ENCODE measurements around the gene MLH1.
A peak's percentile ranks its signal among the peaks of the same experiment; 100 is the strongest.
"Not testable (repeated sequence)": the region's sequence is repeated elsewhere in the genome, so short reads cannot be mapped to it uniquely, and the experiment has no call there.

The MLH1 gene

DNA sequence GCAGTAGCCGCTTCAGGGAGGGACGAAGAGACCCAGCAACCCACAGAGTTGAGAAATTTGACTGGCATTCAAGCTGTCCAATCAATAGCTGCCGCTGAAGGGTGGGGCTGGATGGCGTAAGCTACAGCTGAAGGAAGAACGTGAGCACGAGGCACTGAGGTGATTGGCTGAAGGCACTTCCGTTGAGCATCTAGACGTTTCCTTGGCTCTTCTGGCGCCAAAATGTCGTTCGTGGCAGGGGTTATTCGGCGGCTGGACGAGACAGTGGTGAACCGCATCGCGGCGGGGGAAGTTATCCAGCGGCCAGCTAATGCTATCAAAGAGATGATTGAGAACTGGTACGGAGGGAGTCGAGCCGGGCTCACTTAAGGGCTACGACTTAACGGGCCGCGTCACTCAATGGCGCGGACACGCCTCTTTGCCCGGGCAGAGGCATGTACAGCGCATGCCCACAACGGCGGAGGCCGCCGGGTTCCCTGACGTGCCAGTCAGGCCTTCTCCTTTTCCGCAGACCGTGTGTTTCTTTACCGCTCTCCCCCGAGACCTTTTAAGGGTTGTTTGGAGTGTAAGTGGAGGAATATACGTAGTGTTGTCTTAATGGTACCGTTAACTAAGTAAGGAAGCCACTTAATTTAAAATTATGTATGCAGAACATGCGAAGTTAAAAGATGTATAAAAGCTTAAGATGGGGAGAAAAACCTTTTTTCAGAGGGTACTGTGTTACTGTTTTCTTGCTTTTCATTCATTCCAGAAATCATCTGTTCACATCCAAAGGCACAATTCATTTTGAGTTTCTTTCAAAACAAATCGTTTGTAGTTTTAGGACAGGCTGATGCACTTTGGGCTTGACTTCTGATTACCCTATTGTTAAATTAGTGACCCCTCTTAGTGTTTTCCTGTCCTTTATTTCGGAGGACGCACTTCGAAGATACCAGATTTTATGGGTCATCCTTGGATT, at the start of gene MLH1:
Gene MLH1 (plus strand): TSS at position 193 of the 958 bp plus-strand sequence. CDS start 30 bp downstream, at position 223.
- DNase-seq = peak; percentile 96

DNA sequence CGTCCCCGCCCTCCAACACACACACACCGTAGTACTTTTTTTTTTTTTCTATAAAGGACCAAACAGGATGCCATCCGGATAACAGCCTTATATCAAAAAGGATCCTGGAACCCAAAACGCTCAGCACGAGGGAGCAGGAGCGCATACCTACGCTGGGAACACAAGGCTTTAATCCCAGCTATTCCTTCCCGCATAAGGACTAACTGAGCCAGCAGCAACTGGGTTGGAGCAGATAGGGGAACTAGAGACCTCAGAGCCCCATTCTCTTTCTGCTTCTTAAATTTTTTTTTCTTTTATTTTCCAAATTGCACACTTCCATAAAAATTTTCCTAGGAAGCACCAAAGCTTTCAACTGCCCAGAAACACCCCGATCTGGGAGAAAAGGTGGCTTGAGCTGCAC, 49.7 kb upstream of the MLH1 start:
- no peak for DNase-seq

DNA sequence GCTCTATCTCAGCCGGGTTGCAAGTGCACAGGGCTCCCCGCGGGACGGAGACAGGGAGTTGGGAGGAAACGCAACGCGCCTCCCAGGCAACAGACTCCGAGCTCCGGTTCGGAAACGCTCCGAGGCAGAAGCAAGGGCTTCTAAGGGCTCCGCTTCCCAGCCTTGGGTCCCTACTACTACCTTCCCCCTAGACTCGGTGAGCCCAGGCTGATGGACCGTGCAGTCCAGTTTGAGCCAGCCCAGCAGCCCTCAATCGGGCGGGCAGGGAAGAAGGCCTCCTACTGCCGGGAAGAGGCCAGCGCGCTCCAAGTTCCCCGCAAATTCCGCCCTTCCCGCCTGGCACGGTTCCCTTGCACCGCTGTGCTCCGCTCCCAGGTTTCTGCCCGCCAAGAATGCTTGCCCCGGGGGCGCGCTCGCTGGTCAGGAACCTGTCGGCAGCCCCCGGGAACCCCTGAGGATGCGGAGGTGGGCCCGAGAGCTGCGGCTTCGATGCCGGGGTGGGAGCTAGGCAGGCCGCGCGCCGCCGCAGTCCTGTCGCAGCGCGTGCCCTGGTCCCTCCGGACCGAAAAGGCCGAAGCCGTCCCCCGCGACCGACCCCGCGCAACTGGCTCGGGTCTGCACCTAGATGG, 49.2 kb upstream of the MLH1 start:
- peak; percentile 76 for DNase-seq

DNA sequence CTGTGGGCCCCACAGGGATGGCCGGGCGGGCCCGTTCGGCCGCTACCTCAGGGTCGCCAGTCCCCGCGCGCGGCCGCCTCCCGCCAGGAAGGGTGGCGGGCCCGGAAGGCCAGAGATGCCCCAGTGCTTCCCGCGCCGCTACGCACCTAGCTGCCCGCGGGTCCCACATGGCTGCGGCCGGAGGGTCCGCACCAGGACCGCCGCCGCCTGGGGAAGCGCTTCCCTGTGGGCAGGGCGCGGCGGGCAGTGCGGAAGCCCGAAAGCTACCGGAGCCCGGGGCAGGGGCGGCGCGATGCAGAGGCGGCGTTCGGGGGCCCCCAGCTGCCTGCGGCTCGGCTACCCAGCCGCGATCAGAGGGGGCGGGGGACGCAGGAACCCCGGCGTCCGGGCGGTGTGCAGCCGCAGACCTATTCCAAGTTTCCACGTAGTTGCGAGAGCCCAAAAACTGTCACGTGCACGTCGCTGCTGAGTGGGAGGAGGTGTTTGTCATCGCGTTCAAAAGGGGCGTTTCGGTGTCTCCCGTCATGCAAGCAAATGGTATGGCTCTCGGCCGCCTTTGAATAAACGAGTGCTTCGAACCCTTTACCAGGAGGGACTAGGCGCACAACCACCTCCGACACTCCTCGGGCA, 48.6 kb upstream of the MLH1 start, which contains the start of gene TRANK1:
Gene TRANK1 (minus strand): TSS at position 414 of the 630 bp plus-strand sequence. CDS start 245 bp downstream, at position 169.
- DNase-seq = peak; percentile 84

DNA sequence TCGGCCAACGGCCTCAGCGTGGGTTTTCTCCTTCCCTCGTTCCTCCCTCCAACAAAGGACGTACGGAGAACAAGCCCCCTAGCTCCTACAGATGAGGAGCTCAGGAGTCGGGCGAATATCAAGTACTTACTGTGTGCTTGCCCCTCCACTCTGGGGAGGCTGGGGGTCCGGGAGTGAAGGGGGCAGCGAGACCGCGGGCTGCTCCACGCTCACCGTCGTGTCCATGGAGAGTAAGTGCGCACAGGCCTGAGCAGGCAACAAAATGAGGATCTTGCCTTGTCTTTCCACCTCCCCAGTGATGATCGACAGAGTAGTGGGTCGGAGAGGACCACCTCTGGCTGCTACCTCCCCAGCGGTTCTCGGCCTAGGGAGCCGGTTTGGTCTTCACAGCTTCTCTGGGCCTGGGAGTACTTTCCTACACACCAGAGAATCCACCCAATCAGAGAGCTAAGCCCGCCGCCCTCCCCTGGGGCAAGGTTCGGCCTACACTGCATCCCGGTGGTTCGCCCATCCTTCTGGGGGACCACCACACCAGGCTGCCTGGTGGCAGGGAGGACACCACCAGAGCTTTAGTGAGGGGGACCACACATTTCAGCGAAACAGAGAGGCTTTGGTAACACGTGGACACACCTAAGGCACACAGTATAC, 47.9 kb upstream of the MLH1 start:
- DNase-seq = no peak

DNA sequence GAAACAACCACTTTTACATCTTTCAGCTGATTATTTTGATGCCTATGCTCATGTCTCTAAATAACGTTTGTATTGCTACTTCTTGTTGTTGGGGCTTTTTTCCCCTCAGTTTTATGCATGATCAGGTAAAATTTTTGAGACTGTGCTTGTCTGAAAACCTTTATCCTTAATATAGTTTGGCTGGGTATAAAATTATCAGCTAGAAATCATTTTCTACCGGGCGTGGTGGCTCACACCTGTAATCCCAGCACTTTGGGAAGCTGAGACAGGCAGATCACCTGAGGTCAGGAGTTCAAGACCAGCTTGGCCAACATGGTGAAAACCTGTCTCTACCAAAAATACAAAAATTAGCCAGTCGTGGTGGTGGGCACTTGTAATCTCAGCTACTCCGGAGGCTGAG, 45.5 kb upstream of the MLH1 start:
- DNase-seq = not testable (repeated sequence)

DNA sequence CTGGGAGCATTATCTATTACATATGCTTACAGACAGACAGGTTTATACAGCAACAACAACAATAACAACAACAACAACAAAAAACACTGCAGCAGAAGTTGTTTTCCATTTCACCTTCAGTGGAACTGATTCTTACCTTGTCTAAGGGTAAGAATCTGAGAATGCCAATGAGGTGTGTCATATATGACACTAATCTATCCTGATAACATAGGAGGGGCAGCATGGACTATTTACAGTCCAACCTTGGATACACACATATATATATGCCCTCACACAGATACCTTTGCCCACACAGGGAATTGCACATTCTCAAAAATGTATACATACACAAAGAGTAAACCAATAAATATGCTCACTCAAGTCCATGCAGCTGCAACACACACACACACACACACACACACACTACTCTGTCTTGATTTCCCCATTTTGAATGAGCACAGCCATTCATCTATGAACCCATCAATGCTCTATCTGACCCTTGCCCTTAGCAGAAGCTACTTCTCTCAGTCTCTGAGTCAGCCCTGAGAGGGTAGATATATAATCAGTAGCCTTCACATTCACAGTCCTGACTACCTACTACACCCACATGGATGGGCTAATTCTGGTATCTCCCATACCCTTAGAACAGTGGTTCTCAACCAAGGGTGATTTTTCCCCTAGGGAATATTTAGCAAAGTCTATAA, 38.7 kb upstream of the MLH1 start:
- no peak for DNase-seq

DNA sequence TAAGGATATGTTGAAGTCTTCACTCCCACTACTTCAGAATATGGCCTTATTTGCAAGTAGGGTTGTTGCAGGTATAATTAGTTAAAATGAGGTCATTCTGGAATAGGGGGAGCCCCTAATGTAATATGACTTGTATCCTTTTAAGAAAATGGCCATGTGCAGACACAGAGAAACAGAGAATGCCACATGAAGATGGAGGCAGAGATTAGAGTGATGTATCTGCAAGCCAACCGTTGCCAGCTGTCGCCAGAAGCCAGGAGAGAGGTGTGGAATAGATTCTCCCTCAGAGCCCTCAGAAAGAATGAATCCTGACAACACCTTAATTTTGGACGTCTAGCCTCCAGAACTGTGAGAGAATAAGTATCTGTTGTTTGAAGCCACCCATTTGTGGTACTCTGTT, 37.2 kb upstream of the MLH1 start:
- no peak for DNase-seq

DNA sequence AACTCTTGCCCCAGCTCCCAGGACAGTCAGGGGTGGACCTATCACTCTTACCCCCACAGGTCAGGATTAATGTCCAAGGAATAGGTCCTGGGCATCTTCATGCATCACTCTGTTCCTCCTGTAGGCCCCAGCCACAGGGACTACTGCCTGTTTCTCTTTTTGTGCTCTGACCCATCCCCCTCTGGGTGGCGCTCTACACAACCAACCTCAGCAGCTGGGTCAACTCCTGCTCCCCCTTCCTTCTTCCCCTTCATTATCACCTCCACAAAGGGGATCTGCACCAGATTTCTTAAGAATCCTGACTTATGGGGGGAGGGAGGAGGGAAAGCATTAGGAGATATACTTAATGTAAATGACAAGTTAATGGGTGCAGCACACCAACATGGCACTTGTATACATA, 36.3 kb upstream of the MLH1 start:
- no peak for DNase-seq

DNA sequence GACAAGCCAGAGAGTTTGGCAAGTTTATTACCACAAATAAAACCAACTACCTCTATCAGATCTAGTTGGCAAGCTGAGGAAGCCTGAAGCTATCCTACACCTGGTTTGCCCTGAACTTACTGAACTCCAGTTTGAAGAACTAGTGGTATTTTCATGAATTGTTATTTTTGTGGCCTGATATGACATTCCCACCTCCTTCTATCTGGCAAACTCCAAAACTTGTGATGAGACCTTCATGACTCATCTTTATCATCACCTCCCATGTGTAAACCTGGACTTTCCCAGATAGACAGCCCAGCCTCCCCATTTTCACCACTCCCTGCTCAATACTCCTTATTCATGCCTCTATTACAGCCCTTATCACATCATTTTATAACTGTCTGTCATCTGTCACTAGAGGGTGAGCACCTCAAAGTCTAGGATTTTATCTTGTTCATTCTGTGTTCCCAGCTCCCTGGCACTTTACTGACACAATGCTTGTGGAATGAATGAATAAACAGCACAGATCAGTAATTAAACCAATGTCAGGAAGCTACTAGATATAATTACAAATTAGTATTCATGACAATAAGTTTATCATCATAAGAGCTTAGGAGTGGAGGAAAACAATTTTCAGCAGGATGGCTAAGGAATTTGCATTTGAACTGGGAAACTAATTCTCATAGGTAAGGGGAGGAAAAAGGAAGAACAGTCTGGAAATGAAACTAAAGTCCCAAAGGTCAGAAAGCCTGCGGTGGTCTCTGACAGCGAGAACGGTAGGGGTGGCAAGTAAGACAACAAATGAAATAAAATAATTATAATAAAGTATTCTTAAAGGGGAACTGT, 35.2 kb upstream of the MLH1 start:
- no peak for DNase-seq

DNA sequence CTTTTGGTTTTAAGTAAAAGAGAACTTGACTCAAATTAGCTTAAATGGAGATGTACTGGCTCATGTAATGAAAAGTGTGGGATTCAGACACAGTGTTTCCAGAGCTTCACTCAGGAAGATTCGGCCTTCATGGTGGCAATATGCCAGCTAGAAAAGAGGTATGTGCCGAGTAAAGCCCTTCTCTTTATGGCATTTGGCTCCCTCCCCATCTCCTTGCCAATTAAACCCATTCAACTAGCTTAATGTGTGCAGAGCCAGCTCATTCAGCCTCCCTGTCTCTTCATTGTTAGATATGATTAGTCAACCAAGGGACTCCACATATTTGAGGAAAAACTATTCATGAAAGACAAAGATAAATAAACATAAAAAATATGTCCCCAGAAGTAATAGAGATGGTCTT, 33.5 kb upstream of the MLH1 start:
- DNase-seq = no peak

DNA sequence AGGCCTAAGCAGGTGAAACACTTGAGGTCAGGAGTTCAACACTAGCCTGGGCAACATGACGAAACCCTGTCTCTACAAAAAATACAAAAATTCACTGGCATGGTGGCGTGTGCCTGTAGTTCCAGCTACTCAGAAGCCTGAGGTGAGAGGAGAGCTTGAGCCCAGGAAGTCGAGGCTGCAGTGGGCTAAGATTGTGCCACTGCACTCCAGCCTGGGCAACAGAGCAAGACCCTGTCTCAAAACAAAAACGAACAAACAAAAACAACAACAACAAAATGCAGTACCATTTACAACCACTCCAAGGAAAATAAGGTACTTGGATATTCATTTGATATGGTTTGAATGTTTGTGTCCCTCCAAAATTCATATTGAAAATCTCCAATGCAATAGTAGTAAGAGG, 32.8 kb upstream of the MLH1 start:
- no peak for DNase-seq

DNA sequence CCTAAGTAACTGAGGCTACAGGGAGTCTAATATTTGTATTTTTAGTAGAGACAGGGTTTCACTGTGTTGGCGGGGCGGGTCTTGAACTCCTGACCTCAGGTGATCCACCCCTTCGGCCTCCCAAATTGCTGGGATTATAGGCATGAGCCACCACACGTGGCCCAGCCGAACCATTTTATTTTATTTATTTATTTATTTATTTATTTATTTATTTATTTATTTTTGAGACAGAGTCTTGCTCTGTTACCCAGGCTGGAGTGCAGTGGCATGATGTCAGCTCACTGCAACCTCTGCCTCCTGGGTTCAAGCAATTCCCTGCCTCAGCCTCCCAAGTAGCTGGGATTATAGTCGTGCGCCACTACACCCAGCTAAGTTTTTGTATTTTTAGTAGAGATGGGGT, 30.3 kb upstream of the MLH1 start:
- not testable (repeated sequence) for DNase-seq

DNA sequence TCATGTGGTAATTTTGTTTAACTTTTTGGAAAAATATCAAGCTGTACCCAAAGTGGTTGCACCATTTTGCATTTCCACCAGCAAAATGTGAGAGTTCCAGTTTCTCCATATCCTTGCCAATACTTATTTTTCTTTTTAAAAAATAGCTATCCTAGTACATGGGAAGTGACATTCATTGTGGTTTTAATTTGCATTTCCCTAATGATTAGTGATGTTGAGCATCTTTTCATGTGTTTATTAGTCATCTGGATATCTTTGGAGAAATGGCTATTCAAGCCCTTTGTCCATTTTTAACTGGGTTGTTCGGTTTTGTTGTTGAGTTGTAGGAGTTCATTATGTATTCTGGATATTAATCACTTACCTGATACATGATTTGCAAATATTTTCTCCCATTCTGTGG, 29.0 kb upstream of the MLH1 start:
- DNase-seq = no peak

DNA sequence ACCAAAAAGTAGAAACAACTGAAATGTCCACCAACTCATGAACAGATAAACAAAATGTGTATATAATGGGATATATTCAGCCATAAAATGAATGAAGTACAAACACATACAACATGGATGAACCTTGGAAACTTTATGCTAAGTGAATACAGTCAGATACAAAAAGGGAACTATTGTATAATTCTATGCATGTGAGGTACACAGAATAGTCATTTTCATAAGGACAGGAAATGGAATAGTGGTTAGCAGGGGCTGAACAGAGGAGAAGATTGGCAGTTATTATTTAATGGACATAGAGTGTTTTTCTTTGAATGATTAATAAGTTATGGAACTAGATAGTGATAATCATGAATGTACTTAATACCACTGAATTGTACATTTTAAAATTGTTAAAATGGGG, 28.5 kb upstream of the MLH1 start:
- no peak for DNase-seq

DNA sequence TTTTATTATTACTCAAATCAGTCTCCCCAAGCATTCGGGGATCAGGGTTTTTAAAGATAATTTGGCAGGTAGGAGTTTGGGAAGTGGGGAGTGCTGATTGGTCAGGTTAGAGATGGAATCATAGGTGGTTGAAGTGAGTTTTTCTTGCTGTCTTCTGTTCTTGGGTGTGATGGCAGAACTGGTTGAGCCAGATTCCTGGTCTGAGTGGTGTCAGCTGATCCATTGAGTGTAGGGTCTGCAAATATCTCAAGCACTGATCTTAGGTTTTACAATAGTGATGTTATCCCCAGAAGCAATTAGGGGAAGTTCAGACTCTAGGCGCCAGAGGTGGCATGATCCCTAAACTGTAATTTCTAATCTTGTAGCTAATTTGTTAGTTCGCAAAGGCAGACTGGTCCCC, 27.9 kb upstream of the MLH1 start:
- no peak for DNase-seq

DNA sequence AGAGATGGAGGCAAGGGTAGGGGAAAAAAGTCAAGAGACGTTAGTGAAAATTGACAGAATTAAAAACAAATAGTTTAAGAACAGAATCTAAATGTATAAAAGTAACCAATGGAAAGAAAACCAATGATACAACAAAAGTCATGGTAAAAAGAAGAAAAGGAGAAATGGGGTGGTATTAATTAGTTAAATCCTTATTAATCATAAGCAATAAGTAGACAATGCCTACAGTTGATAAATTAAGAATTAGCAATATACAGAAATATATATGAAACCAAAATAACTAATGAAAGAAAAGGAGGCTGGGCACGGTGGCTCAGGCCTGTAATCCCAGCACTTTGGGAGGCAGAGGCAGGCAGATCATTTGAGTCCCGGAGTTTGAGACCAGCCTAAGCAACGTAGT, 24.2 kb upstream of the MLH1 start:
- no peak for DNase-seq

DNA sequence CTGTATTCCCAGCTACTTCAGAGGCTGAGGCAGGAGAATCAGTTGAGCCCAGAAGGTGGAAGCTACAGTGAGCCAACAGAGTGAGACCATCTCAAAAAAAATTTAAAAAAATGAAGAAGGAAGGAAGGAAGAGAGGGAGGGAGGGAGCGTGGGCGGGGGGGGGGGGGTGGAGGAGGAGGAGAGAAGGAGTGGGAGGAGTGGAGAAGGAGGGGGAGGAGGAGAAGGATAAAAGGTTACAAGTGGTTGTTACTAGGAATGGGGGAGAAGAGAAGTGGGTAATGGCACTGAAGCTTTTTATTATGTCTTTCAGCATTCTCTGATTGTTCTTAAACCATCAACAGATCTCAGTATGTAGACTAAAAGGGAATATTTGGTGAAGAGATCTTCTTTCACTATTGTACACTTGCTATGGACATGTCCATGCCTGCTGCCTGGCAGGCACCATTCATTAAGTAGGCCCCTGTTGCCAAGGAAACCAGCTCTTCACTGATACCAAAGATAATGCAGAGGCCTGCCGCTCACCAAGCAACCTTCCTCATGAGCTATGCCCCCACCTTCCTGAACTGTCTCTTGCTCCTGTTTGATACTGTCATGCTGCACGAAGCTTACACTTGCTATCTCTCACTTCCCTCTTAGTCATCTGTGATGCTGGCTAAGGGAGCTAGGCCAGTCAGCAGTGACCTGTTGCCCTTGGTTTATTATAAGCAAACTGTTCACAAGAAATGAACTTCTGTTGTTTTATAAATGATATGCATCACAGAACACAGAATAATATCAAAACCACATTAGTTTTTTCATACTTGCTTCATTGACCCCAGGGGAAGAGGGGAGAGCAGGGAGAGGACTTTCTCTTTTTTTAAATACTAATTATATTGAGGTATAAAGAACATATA, 23.5 kb upstream of the MLH1 start:
- peak; percentile 59 for DNase-seq

DNA sequence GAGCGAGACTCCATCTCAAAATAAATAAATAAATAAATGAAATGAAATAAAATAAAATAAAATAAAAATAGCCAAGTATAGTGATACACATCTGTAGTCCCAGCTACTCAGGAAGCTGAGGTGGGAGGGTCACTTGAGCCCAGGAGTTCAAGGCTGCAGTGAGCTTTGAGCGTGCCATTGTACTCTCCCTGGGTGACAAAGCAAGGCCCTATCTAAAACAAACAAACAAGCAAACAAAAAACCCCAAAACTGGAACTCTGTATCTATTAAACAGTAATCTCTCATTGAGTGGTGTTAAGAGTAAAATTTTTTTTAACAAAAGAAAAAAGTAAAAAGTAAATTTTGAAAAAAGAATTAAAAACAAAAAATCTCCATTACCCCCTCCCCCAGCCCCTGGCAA, 21.2 kb upstream of the MLH1 start:
- DNase-seq = no peak

DNA sequence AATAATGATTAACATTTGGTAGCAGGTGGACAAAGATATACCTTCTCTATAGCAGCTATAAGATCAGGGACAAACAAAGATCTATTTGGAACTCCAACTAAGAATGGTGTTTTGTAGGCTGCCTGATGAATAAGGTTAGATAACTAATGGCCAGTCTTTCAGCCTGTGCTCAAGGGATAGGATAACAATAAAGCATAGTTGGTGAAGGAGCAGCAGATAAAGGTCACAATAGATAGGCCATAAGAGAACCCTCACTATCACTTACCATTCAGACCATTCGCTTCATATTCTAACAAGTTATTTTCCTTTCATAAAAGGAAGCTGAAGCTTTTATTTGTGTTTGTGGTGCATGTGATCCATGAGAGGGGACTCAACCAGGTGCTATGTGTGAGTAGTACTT, 20.2 kb upstream of the MLH1 start:
- DNase-seq = no peak

DNA sequence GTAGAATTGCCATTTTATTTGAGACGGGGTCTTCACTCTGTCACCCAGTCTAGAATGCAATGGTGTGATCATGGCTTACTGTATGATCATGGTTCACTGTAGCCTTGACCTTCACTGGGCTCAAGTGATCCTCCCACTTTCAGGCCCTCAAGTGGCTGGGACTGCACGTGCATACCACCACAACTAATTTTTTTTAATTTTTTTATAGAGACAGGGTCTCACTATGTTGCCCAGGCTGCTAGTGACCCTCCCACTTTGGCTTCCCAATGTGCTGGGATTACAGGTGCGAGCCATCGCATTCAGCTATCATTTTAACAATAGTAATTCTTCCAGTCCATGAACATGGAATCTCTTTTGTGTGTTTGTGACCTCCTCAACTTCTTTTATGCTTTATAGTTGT, 12.3 kb upstream of the MLH1 start:
- DNase-seq = no peak
